Activated T-helper 1 cell treated with anti-CD3 and anti-CD28 coated beads, Interleukin-2, amount 50 U/mL, for 16 hours (primary cell): ENCODE measurements around the gene MTA1.

Source experiments
- DNase-seq, 2 donors: peaks; one replicate each; pipeline ENCODE4 v3.0.0-alpha.2; 2020; ENCODE audit warnings: low read depth in 1 of 2, low spot score in 1 of 2

MTA1 gene

GRCh38 chr14:105495990-105496830 lies 76.6 kb downstream of the MTA1 start:
- DNase-seq: no peak

- DNase-seq: no peak
Measured at GRCh38 chr14:105496831-105497591, 77.4 kb downstream of the MTA1 start.

DNA sequence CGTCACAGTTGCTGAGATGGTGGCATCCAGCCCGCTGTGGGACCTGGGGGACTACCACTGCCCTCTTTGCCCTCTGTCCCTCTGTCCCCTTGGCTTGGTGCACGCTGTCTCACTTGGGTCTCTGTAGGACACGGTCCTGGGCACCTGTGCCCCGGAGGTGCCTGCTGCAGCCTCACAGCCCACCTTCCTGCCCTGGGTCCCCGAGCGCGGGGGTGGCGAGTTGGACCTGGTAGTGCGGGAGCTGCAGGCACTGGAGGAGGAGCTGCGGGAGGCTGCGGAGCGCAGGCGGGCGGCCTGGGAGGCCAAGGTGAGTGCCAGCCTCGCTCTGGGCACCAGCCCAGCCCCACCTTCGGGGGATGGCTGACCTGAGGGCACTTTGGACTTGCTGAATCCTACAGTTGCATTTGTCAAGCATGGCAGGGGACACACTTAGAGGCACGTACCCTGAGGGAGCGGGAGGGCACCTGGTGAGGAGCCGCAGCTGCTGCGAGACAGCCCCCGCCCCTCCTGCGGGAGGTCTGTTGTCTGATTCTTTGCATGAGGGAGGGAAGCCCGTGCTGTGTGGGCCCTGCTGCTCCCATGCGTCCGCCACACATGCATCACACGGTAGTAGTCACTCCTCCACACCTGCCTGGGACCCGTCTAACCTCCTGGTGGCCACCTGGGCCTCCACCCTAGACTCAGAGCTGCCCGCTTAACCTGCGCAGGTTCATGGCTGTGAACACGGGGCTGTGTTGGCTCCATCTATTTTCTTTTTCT lies 78.2 kb downstream of the MTA1 start:
- no peak for DNase-seq

DNA sequence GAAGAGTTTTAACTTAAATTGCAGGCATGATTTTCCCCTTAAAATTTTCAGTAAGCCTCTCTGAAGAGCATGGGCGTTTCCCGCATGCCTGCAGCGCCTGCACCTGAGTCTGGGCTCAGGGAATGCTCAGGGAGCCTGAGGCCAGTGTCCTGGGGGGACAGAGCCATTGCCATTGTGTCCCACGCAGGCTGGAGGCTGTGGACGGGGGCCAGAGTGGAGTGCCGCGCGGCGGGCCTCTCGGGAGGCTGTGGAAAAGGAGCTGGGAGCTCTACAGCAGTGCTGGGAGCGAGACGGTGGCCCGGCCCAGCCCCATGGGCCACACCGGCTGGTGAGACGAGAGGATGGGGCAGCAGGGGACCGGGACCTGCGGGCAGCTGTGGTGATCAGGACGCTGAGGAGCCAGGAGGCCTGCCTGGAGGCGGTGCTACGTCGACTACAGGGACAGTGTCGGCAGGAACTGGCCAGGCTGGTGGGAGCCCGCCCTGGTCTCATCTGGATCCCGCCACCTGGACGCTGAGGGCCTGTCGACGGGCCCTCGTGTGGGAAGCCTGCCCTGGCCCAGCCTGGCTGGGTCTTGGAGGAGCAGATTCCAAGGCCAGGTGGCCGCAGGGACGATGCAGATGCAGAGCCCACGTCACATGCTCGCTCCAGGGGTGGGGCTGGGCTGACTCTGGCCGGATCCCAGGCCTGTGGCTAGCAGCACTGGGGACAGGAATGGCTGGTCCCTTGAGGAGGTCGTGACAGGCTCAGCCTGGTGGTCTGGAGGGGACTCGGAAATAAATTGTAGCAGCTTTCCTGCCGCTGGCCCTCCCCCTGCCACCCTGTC lies 79.0 kb downstream of the MTA1 start:
- no peak for DNase-seq

DNA sequence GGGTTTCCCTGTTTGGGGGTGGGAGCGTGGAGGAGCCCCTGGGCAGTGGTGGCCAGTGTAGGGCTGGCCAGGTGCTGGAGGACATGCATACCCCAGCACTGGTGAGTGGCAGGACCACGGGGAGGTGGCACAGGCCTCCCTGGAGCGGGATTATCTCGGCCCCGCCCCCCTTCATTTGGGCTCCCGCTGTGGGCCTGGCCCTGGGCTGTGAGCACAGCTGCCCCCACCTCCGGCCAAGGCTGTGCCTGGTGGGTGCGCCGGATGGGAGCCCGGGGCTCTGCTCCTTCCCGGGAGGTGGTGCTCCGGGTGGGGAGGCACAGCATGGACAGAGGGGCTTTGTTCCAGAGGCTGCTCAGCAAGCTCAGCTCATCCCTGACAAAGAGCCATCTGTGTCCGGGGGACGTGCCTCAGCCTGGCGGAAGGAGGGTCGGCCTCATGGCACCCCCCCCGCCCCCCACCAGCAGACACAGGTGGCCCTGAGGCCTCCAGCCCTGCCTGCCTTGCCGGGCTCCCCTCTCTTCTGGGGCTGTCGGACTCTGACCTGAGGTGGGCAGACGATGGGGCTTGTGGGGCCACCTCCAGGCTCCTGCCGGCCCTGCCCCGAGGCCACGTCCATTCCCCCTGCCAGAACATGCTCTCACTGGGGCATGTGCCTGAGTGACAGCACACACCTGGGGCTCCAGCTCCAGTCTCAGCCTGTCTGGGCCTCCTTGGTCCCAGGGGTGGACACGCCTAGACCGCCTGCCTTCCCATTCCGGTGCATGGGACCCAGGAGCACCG lies 79.8 kb downstream of the MTA1 start:
- no peak for DNase-seq

GRCh38 chr14:105500036-105500725 lies 80.6 kb downstream of the MTA1 start:
- DNase-seq: no peak

- DNase-seq: no peak
Measured at GRCh38 chr14:105500726-105501101, 81.1 kb downstream of the MTA1 start.

DNA sequence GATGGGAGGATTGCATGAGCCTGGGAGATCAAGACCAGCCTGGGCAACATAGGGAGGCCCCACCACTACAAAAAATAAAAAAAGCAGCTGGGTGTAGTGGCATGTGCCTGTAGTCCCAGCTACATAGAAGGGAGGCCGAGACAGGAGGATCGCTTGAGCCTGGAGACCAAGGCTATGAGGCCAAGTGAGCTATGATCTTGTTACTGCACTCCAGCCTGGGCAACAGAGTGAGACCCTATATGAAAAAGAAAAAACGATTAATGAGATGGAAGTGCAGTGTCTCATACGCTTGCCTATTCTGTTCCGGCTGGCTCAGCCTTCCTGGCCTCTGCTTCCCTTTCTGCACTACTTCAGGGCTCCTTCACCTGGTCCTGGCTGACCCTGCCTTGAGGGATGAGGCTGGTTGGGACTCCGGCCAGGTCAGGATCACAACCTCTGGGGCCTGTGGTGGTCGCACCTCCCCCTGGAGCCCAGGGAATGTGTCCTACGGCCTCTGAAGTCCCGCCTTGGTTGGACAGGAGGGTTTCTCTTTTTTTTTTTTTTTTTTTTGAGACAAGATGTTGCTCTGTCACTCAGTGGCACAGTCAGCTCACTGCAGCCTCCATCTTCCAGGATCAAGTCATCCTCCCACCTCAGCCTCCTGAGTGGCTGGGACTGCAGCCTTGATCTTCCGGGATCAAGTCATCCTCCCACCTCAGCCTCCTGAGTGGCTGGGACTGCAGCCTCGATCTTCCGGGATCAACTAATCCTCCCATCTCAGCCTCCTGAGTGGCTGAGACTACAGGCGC lies 82.1 kb downstream of the MTA1 start:
- no peak for DNase-seq

DNA sequence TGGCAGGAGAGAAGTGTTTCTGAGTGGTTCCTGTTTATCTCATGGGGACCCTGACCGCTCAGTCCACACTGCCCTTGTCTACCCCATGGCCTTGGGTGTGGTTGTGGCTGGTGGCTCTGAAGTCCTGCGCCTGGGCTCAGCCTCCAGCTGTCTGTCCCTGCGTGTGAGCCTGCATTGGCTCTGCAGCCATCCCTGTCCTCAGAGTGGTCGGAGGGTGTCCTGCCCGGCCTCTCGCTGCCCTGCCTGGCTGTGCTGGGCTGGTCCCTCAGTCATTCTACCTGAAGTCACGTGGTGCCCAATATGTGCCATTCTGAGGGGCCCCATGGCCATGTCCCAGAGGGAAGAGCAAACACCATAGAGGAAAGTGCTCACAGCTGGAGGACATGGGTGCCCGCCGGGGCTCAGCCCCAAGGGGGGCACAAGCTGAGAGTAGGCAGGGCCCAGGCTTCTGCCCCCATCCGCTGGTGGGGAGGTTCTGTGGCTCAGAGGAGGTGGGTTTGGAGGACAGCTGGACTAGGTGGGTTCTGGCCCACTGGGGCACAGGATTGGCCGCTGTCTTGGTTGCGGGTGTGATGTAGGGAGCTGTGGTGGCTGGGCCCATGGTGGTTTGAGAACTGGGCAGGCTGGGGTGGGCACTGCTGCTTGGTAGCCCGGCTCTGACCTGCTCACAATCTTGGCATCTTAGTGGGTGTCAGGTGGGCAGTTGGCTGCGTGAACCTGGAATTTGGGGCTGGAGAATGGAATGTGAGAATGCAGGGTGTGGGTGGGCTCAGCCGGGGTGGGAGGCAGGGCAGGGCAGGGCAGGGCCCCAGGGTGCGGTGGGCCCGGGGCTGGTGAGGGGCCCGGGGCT lies 83.0 kb downstream of the MTA1 start:
- DNase-seq: no peak

DNA sequence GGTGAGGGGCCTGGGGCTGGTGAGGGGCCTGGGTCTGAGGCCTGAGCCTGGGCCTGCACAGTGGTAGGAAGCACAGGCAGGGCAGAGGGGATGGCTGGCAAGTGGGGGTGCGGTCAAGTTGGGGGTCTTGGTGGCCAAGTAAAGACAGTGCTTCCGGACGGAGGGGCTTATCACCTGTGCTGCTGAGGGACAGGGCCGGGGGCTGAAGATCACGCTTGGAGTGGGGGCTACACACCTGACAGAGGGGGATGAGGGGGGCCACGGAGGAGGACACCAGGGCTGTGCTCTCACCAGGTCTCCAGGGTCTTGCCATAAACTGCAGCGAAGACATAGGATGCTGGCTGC lies 83.6 kb downstream of the MTA1 start:
- DNase-seq: no peak

DNA sequence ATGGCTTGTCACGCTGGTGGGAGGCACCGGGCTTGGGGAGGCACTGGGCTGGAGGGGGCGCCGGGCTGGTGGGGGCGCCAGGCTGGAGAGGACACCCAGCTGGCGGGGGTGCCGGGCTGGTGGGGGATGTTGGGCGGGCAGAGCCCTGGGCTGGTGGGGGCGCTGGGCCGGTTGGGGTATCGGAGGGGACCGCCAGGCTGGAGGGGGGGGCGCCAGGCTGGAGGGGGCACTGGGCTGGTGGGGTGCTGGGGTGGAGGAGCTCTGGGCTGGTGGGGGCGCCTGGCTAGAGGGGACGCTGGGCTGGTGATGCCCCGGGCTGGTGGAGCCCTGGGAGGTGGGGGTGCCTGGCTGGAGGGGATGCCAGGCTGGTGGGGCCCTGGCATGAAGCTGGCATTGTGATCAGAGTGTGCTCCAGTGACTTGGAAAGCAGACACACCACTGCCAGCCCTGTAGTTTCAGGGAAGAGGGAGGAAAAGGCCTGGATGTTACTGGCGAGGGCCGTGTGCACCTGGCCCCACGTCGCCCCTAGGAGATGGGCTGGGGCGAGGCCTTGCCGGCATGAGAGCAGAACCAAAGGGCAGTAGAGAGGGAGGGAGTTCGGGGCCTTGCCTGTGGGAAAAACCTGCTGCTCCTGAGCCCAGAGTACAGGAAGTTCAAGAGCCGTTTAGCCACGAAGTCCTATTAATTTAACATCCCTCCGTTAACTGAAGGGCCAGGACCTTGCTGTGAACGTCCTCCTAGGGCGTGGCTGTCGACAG lies 84.5 kb downstream of the MTA1 start:
- DNase-seq: no peak

- no peak for DNase-seq
Measured at GRCh38 chr14:105505101-105505500, 85.5 kb downstream of the MTA1 start.

DNA sequence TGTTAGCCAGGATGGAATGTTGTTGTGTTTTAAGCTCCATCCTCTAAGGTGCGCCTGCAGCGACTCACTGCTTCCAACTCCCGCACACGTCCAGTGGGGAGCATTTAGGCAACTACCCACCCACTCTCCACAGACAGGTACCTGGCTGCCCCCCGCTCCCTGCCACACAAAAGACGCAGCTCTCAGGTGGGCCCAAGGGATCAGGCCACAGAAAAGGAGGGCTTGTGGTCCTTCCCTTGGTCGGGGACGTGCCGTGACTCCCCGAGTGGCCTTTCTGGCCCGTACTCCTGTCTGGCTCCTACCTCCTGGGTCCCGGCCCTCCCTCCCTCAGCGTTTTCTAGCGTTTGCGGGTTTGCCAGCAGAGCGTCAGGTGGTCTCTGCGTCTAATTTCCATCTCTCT lies 87.6 kb downstream of the MTA1 start:
- no peak for DNase-seq

DNA sequence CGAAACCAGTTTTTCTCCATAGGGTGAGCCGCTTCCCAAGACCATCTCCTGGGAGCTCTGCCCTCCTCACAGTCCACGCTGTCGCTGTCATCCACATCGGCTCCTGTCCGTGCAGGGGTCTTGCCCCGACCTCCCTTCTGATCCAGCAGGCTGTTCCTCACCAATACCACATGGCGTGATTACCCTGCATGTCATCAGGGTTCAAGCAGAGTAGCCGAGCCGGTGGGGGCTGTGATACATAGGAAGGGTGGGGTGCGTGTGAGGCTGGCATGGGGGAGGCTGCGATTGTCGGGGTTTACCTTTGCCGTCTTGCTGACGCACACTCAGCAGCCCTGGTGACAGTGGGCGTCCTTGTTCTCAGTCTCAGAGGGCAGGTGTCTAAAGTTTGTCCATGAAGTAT lies 88.4 kb downstream of the MTA1 start:
- no peak for DNase-seq

GRCh38 chr14:105508601-105509000 lies 89.0 kb downstream of the MTA1 start:
- no peak for DNase-seq

DNA sequence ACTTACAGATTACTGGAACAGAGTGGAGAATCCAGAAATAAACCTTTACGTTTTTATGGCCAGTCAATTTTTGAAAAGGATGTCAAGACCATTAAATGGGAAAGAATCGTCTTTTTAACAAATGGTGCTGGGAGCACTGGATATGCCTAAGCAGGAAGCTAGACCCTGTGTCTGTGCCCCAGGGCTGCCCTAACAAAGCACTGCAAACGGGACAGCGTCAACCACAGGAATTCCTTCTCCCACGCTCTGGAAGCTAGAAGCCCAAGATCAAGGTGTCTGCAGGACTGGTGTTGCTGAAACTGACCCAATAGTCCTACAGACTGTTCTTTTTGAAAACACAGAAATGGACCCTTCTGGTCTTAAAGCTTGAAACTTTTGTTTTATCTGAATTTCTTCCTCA lies 97.5 kb downstream of the MTA1 start:
- DNase-seq: no peak

DNA sequence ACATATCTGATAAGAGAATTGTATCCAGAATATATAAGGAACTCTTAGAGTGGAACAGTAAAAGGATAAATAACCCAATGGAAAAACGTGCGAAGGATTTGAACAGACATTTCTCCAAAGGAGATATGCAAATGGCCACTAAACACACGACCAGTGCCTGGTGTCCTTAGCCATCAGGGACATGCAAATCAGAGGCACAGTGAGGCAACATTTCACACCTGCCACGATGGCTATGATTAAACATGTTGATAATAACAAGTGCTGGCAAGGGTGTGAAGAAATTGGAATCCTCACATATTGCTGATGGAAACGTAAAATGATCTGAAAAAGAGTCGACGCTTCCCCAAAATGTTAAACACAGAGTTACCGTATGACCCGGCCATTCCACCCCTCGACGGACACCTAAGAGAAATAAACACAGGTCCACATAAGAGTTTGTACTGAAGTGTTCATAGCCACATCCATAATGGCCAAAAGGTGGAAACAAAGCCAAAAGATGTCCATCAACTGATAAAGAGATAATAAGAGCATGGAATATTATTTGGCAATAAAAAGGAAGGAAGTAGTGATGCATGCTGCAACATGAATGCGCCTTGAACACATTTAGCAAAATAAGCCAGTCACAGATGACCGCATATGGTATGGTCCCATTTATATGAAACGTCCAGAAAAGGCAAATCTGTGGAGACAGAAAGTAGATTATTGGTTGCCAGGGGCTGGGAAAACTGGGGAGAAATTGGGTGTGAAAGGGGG lies 100.5 kb downstream of the MTA1 start:
- DNase-seq: no peak
